GM12878 (cell line): ENCODE results near the gene IRX1. TPM values are rescaled to one million over a fixed set of nuclear protein-coding genes. Genes with fewer than 3 reads are reported as not detected.

Source experiments
- ATAC-seq: fragments of 200-7000 bp; cut with Tn5 transposase; 3 replicates; pipeline ENCODE4 v1.9.1; 2020; ENCODE audit warnings: mild to moderate bottlenecking, moderate library complexity
- BruUV-seq: library from RNA; stranded (reverse); fragments of 400-500 nt; replicated peaks from 2 replicates; lab custom pipeline; 2021; lab: Mats Ljungman, UMichigan
- CTCF ChIA-PET: fragments of 300-600 bp; sonication (Branson Sonifier 250); formaldehyde crosslinking; extraction: SDS; loops from one replicate; lab custom pipeline; 2021; ENCODE audit warnings: inconsistent platforms; lab: Yijun Ruan, JAX
- POLR2A ChIA-PET: fragments of 350-600 bp; formaldehyde crosslinking; extraction: SDS; loops from one replicate; lab custom pipeline; 2021; ENCODE audit warnings: inconsistent platforms; lab: Charles Lee
- RAD21 ChIA-PET: fragments of 300-600 bp; sonication (Branson Sonifier 250); formaldehyde crosslinking; loops from one replicate; lab custom pipeline; 2023; ENCODE audit warnings: antibody characterized with exemption; ENCODE audit not compliant: unreplicated experiment; lab: Charles Lee
- SMC1A ChIA-PET: fragments of 300-600 bp; sonication (Branson Sonifier 250); formaldehyde crosslinking; loops from one replicate; lab custom pipeline; 2023; ENCODE audit not compliant: unreplicated experiment, uncharacterized antibody; lab: Charles Lee
- DNase-seq: peaks from one replicate; pipeline ENCODE4 v3.0.0-alpha.2; 2011; ENCODE audit warnings: low read depth, low spot score
- FAIRE-seq: peaks from 3 replicates; lab custom pipeline; 2011; peaks lifted over from hg19 to GRCh38; lab: Jason Lieb, UNC
- H2AFZ ChIP-seq: 2 replicates; pipeline ENCODE4 v1.6.0; 2011; ENCODE audit warnings: low read depth, low read length, control low read depth; ENCODE audit not compliant: control insufficient read depth
- H3K27ac ChIP-seq: 2 replicates; pipeline ENCODE4 v1.5.1; 2011; ENCODE audit warnings: control low read depth; ENCODE audit not compliant: control insufficient read depth, insufficient read depth
- H3K27me3 ChIP-seq, 2 experiments: replicated peaks in 1 of 2; 2 replicates each; pipeline versions ENCODE4 v1.6.0 to v1.6.1; 2011; ENCODE audit warnings: low read length in 1 of 2; ENCODE audit not compliant: control insufficient read depth in 2 of 2, insufficient read depth in 2 of 2
- H3K36me3 ChIP-seq, 2 experiments: 2 replicates each; pipeline ENCODE4 v1.5.1; 2011; ENCODE audit warnings: low read length in 1 of 2; ENCODE audit not compliant: control insufficient read depth in 2 of 2, insufficient read depth in 2 of 2
- H3K4me1 ChIP-seq: 2 replicates; pipeline ENCODE4 v1.6.1; 2011; ENCODE audit warnings: mild to moderate bottlenecking, low read length, moderate library complexity, mixed read lengths; ENCODE audit not compliant: control insufficient read depth, insufficient read depth
- H3K4me2 ChIP-seq: 2 replicates; pipeline ENCODE4 v1.6.0; 2011; ENCODE audit warnings: control low read depth; ENCODE audit not compliant: control insufficient read depth, insufficient read depth
- H3K4me3 ChIP-seq: fragments of 200-600 bp; sonication (generic); 2 replicates; pipeline ENCODE4 v1.5.1; 2016
- H3K79me2 ChIP-seq: 2 replicates; pipeline ENCODE4 v1.6.0; 2011; ENCODE audit warnings: low read length; ENCODE audit not compliant: control insufficient read depth, insufficient read depth
- H3K9ac ChIP-seq: 2 replicates; pipeline ENCODE4 v1.8.0; 2011; ENCODE audit warnings: low read length, control low read depth, mixed read lengths; ENCODE audit not compliant: control insufficient read depth, insufficient read depth
- H3K9me3 ChIP-seq: replicated peaks from 3 replicates; pipeline ENCODE4 v1.5.1; 2011; ENCODE audit warnings: mild to moderate bottlenecking, low read length; ENCODE audit not compliant: control insufficient read depth, insufficient read depth
- H4K20me1 ChIP-seq: 2 replicates; pipeline ENCODE4 v1.6.0; 2011; ENCODE audit not compliant: control insufficient read depth, insufficient read depth
- BACH1 ChIP-seq: fragments of 450-650 bp; IDR thresholded peaks from 2 replicates; pipeline ENCODE4 v1.6.1; 2017; ENCODE audit warnings: mild to moderate bottlenecking, borderline replicate concordance
- EGR1 ChIP-seq, 2 experiments: IDR thresholded peaks; 1 replicate in 1 of 2; 2 replicates in 1 of 2; pipeline ENCODE4 v1.6.1; 2011 to 2012; ENCODE audit warnings: low read depth in 2 of 2, low read length in 2 of 2, borderline replicate concordance in 1 of 2, mild to moderate bottlenecking in 1 of 2, moderate library complexity in 1 of 2
- PAX8 ChIP-seq: fragments of 450-650 bp; IDR thresholded peaks from 2 replicates; pipeline ENCODE4 v1.6.1; 2017; ENCODE audit warnings: mild to moderate bottlenecking, moderate library complexity
- POLR2A ChIP-seq: IDR thresholded peaks from 2 replicates; pipeline ENCODE4 v1.6.1; 2011; ENCODE audit warnings: low read depth, mild to moderate bottlenecking, low read length
- RAD21 ChIP-seq: IDR thresholded peaks from 2 replicates; pipeline ENCODE4 v1.6.1; 2011; ENCODE audit warnings: mild to moderate bottlenecking, low read depth, low read length, moderate library complexity; ENCODE audit not compliant: insufficient read depth
- SP1 ChIP-seq: IDR thresholded peaks from one replicate; pipeline ENCODE4 v1.6.1; 2011; ENCODE audit warnings: low read depth, low read length
- SUPT20H ChIP-seq: IDR thresholded peaks from 2 replicates; pipeline ENCODE4 v1.6.1; 2011; ENCODE audit warnings: low read depth, mild to moderate bottlenecking, low read length, moderate library complexity, borderline replicate concordance; ENCODE audit not compliant: control insufficient read depth
- TCF12 ChIP-seq: IDR thresholded peaks from 2 replicates; pipeline ENCODE4 v1.6.1; 2011; ENCODE audit warnings: low read depth, mild to moderate bottlenecking, low read length
- YY1 ChIP-seq: IDR thresholded peaks from 2 replicates; pipeline ENCODE4 v1.6.1; 2011; ENCODE audit warnings: low read depth, mild to moderate bottlenecking, low read length
- ZNF217 ChIP-seq: fragments of 450-650 bp; IDR thresholded peaks from 2 replicates; pipeline ENCODE4 v1.6.1; 2017; ENCODE audit warnings: antibody characterized with exemption, mild to moderate bottlenecking
- ZNF24 ChIP-seq: fragments of 450-650 bp; IDR thresholded peaks from 2 replicates; pipeline ENCODE4 v1.6.1; 2017; ENCODE audit warnings: antibody characterized with exemption, mild to moderate bottlenecking
- ZNF274 ChIP-seq: IDR thresholded peaks from one replicate; pipeline ENCODE4 v1.8.0; 2011; ENCODE audit not compliant: insufficient read length, insufficient read depth
- WGBS: methylation state at CpG from one replicate; pipeline ENCODE4 v1.1.6; 2016; ENCODE audit warnings: low lambda C conversion rate; ENCODE audit not compliant: insufficient replicate concordance, insufficient coverage; ENCODE audit errors: missing lambda C conversion rate; 5-methylcytosine and 5-hydroxymethylcytosine counted together
- in situ Hi-C: fragments of 300-500 bp; cut with MboI; formaldehyde crosslinking; loops from 9 replicates; pipeline ENCODE4 v1.14.3; 2018; ENCODE audit warnings: mixed read lengths
- intact Hi-C: fragments of 100-400 bp; cut with micrococcal nuclease; formaldehyde crosslinking; loops from one replicate; pipeline ENCODE4 v1.14.2; 2022; ENCODE audit not compliant: unreplicated experiment
- polyA plus RNA-seq, 11 experiments: library from polyadenylated mRNA; depleted of rRNA in 4 of 11; unstranded in 6 of 11; stranded (reverse) in 5 of 11; fragments of >200 nt; fragmentation: Nextera tagmentation in 4 of 11; fragmentation: Illumina TruSeq in 1 of 11; extraction: Ambion mirVana in 4 of 11; extraction: Trizol in 1 of 11; gene quantifications; 1 replicate in 1 of 11; 2 replicates in 10 of 11; pipeline versions ENCODE4 v1.2.1 to v1.2.3, GENCODE V29; 2011 to 2016; ENCODE audit warnings: inconsistent platforms in 2 of 11, missing spikeins in 2 of 11, low read depth in 1 of 11
- total RNA-seq, 4 experiments: library from RNA; depleted of rRNA in 3 of 4; stranded (reverse); fragments of >200 nt in 3 of 4; fragmentation: Illumina TruSeq in 1 of 4; extraction: Trizol in 1 of 4; gene quantifications; 2 replicates each; pipeline versions ENCODE4 v1.2.1 to v1.2.3, GENCODE V29; 2013 to 2021
- TF ChIP-seq, protein P1 (sequence below): fragments of 450-650 bp; IDR thresholded peaks from 2 replicates; pipeline ENCODE4 v1.6.1; 2017; ENCODE audit warnings: mild to moderate bottlenecking, low read depth, inconsistent platforms; ENCODE audit not compliant: poor library complexity, severe bottlenecking
- TF ChIP-seq, protein P2 (sequence below): IDR thresholded peaks from 2 replicates; pipeline ENCODE4 v1.6.1; 2011; ENCODE audit warnings: mild to moderate bottlenecking, low read depth, low read length, moderate library complexity; ENCODE audit not compliant: insufficient replicate concordance

The IRX1 gene
- total and polyA plus RNA-seq, 10 of the 15 experiments (the other 5 are each of a cell fraction or from before 2014, with no cell fraction given), result not detected

DNA sequence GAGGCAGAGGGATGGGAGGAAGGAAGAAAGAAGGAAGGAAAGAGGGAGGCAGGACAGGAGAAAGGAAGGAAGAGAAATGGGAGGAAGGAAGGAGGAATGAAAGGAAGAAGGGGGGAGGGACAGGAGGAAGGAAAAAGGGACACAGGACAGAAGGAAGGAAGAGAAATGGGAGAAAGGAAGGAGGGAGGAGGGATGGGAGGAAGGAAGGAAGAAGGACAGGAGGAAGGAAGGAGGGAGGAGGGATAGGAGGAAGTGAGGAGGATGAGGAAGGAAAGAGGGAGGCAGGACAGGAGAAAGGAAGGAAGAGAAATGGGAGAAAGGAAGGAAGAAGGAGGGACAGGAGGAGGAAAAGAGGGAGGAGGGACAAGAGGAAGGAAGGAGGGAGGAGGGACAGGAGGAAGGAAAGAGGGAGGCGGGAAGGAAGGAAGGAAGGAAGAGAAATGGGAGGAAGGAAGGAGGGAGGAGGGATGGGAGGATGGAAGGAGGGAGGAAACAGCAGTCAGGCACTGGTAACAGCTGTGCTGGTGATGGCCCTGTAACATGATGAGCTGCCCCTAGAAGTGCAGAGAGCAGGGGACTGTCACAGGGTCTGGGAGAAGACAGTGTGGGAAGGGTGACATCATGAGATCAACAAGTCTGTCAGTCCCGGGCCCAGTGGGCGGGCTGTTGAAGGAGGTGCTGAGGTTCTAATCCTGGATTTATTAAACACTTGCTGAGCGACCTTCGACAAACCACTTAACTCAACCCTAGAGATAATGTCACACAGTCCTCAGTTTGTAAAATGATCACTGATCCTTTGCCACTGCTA lies 10.7 kb upstream of the IRX1 start:
- no TSS peak for BruUV-seq
- DNase-seq, result no peak
- no peaks in the 10 kb centered on the region for H3K27me3 ChIP-seq
- RAD21 ChIA-PET, result no interaction called here
- intact Hi-C loops, result no loop called here
- FAIRE-seq, result no peak
- no peak overlapping the region for H3K4me2 ChIP-seq
- WGBS, result 47% methylated on average over 4 of the region's 5 CpGs
- H3K4me3 ChIP-seq, result no peak overlapping the region
- H3K79me2 ChIP-seq, result no peaks in the 10 kb centered on the region
- SMC1A ChIA-PET, result no interaction called here
- H2AFZ ChIP-seq, result no peak overlapping the region
- no peak for ATAC-seq
- no peaks in the 10 kb centered on the region for H3K36me3 ChIP-seq
- CTCF ChIA-PET, result no interaction called here
- H3K4me1 ChIP-seq, result no peaks in the 10 kb centered on the region
- no peaks in the 10 kb centered on the region; the same call in 2 of the 3 replicates for H3K9me3 ChIP-seq
- H3K27ac ChIP-seq, result no peak overlapping the region
- no peak overlapping the region for H3K9ac ChIP-seq
- no peaks in the 10 kb centered on the region for H4K20me1 ChIP-seq
- POLR2A ChIA-PET, result no interaction called here
- TF ChIP-seq POLR2A (no peak), SP1 (no peak), PAX8 (no peak), ZNF217 (no peak), TCF12 (no peak), YY1 (no peak), BACH1 (no peak), EGR1 (IDR thresholded peaks at IDR 0.05; ENCODE audit: borderline replicate concordance in 1 of 2, low read depth in 2 of 2, low read length in 2 of 2) (no peak), SUPT20H (no peak), ZNF24 (no peak), RAD21 (no peak), ZNF274 (no peak)
- TF ChIP-seq, protein P1, sequence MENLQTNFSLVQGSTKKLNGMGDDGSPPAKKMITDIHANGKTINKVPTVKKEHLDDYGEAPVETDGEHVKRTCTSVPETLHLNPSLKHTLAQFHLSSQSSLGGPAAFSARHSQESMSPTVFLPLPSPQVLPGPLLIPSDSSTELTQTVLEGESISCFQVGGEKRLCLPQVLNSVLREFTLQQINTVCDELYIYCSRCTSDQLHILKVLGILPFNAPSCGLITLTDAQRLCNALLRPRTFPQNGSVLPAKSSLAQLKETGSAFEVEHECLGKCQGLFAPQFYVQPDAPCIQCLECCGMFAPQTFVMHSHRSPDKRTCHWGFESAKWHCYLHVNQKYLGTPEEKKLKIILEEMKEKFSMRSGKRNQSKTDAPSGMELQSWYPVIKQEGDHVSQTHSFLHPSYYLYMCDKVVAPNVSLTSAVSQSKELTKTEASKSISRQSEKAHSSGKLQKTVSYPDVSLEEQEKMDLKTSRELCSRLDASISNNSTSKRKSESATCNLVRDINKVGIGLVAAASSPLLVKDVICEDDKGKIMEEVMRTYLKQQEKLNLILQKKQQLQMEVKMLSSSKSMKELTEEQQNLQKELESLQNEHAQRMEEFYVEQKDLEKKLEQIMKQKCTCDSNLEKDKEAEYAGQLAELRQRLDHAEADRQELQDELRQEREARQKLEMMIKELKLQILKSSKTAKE, result no peak
- TF ChIP-seq, protein P2, sequence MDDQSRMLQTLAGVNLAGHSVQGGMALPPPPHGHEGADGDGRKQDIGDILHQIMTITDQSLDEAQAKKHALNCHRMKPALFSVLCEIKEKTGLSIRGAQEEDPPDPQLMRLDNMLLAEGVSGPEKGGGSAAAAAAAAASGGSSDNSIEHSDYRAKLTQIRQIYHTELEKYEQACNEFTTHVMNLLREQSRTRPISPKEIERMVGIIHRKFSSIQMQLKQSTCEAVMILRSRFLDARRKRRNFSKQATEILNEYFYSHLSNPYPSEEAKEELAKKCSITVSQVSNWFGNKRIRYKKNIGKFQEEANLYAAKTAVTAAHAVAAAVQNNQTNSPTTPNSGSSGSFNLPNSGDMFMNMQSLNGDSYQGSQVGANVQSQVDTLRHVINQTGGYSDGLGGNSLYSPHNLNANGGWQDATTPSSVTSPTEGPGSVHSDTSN, result no peak
- in situ Hi-C loops, result no loop called here
